ENCODE data around the gene ATP11C.

- TF ChIP-seq POLR2A (IDR thresholded peaks at IDR 0.05) (no peak), CTCF (IDR thresholded peaks at IDR 0.05) (no peak)
Observed at GRCh38 chrX:139720979-139721378, 211.9 kb downstream of the ATP11C start.

Measured in uterus (tissue), 2 donors.